Measurements from ENCODE around the gene NPAS3.

GRCh38 chr14:33433396-33433795, 494.7 kb downstream of the NPAS3 start:
- no peak for TF ChIP-seq CTCF (IDR thresholded peaks at IDR 0.05)
- no peak for TF ChIP-seq POLR2A (IDR thresholded peaks at IDR 0.05)

All from tibial nerve (tissue), 3 donors.